ENCODE results near the gene SNX8.

SNX8 gene

GRCh38 chr7:2261611-2262010, 52.6 kb downstream of the SNX8 start:
- no peak for DNase-seq (ENCODE audit: low read depth)

- no peak for DNase-seq (ENCODE audit: low read depth)
Observed at GRCh38 chr7:2260820-2261219, 53.4 kb downstream of the SNX8 start.

- no peak for DNase-seq (ENCODE audit: low read depth)
Observed at GRCh38 chr7:2259480-2259879, 54.8 kb downstream of the SNX8 start.

GRCh38 chr7:2258661-2259365, 55.4 kb downstream of the SNX8 start:
- no peak for DNase-seq (ENCODE audit: low read depth)

- DNase-seq (ENCODE audit: low read depth), result no peak
Observed at GRCh38 chr7:2257651-2258050, 56.6 kb downstream of the SNX8 start.

- DNase-seq (ENCODE audit: low read depth), result no peak
Observed at GRCh38 chr7:2257046-2257551, 57.1 kb downstream of the SNX8 start.

GRCh38 chr7:2256306-2257045, 57.8 kb downstream of the SNX8 start:
- DNase-seq (ENCODE audit: low read depth), result no peak

- no peak for DNase-seq (ENCODE audit: low read depth)
Observed at GRCh38 chr7:2255145-2256139, 58.8 kb downstream of the SNX8 start.

- no peak for DNase-seq (ENCODE audit: low read depth)
Observed at GRCh38 chr7:2254429-2255144, 59.7 kb downstream of the SNX8 start.

GRCh38 chr7:2253525-2254244, 60.6 kb downstream of the SNX8 start:
- no peak for DNase-seq (ENCODE audit: low read depth)

- DNase-seq (ENCODE audit: low read depth), result no peak
Observed at GRCh38 chr7:2253021-2253420, 61.2 kb downstream of the SNX8 start.

GRCh38 chr7:2251841-2252771, 62.1 kb downstream of the SNX8 start:
- no peak for DNase-seq (ENCODE audit: low read depth)

GRCh38 chr7:2251381-2251780, 62.9 kb downstream of the SNX8 start:
- DNase-seq (ENCODE audit: low read depth), result no peak

GRCh38 chr7:2249744-2250323, 64.4 kb downstream of the SNX8 start:
- DNase-seq (ENCODE audit: low read depth), result no peak

GRCh38 chr7:2248984-2249694, 65.1 kb downstream of the SNX8 start:
- no peak for DNase-seq (ENCODE audit: low read depth)

GRCh38 chr7:2247141-2247995, 66.9 kb downstream of the SNX8 start:
- no peak for DNase-seq (ENCODE audit: low read depth)

- no peak for DNase-seq (ENCODE audit: low read depth)
Observed at GRCh38 chr7:2245883-2246675, 68.2 kb downstream of the SNX8 start.
